H9 (cell line): ENCODE results near the gene GLB1L2. TPM values are rescaled to one million over a fixed set of nuclear protein-coding genes. Genes with fewer than 3 reads are reported as not detected.

Experiments
- DNase-seq: peaks from one replicate; pipeline ENCODE4 v3.0.0-alpha.2; 2017
- H2AFZ ChIP-seq: one replicate; pipeline ENCODE4 v1.6.1; 2013; ENCODE audit warnings: mild to moderate bottlenecking, low read length, control low read depth, moderate library complexity
- H2AK5ac ChIP-seq: 2 replicates; pipeline ENCODE4 v1.6.1; 2013; ENCODE audit warnings: low read length, control low read depth, mixed read lengths; ENCODE audit not compliant: insufficient read length
- H2BK120ac ChIP-seq: one replicate; pipeline ENCODE4 v1.6.1; 2013; ENCODE audit warnings: low read depth, mild to moderate bottlenecking, low read length, control low read depth, inconsistent platforms; ENCODE audit not compliant: poor library complexity, severe bottlenecking
- H2BK12ac ChIP-seq: 2 replicates; pipeline ENCODE4 v1.6.1; 2013; ENCODE audit warnings: low read length, control low read depth, mixed read lengths, low read depth; ENCODE audit not compliant: insufficient read length
- H2BK15ac ChIP-seq: 2 replicates; pipeline ENCODE4 v1.6.1; 2013; ENCODE audit warnings: low read depth, low read length, control low read depth
- H2BK20ac ChIP-seq: one replicate; pipeline ENCODE4 v1.6.1; 2013; ENCODE audit warnings: low read depth, mild to moderate bottlenecking, low read length, control low read depth, inconsistent platforms; ENCODE audit not compliant: poor library complexity, severe bottlenecking
- H2BK5ac ChIP-seq: 2 replicates; pipeline ENCODE4 v1.6.1; 2013; ENCODE audit warnings: low read length, control low read depth, mixed read lengths; ENCODE audit not compliant: insufficient read length
- H3K14ac ChIP-seq: 2 replicates; pipeline ENCODE4 v1.6.1; 2013; ENCODE audit warnings: low read length, control low read depth; ENCODE audit not compliant: insufficient read depth
- H3K18ac ChIP-seq: 2 replicates; pipeline ENCODE4 v1.6.1; 2013; ENCODE audit warnings: low read depth, mild to moderate bottlenecking, mixed read lengths, low read length, control low read depth; ENCODE audit not compliant: insufficient read length
- H3K23ac ChIP-seq: 2 replicates; pipeline ENCODE4 v1.6.1; 2013; ENCODE audit warnings: low read length, control low read depth, mixed read lengths, low read depth; ENCODE audit not compliant: insufficient read length
- H3K23me2 ChIP-seq: 2 replicates; pipeline ENCODE4 v1.6.1; 2013; ENCODE audit warnings: low read depth, mild to moderate bottlenecking, mixed read lengths, low read length, control low read depth; ENCODE audit not compliant: insufficient read length, poor library complexity, severe bottlenecking
- H3K27ac ChIP-seq: 2 replicates; pipeline ENCODE4 v1.5.1; 2013; ENCODE audit warnings: low read length, control low read depth, mixed read lengths, low read depth; ENCODE audit not compliant: insufficient read length
- H3K27me3 ChIP-seq: 2 replicates; pipeline ENCODE4 v1.6.1; 2013; ENCODE audit warnings: low read length, control low read depth, inconsistent platforms; ENCODE audit not compliant: insufficient read depth
- H3K4ac ChIP-seq: 2 replicates; pipeline ENCODE4 v1.6.1; 2013; ENCODE audit warnings: low read depth, mild to moderate bottlenecking, control low read depth, inconsistent platforms, low read length, moderate library complexity
- H3K4me1 ChIP-seq: 2 replicates; pipeline ENCODE4 v1.6.1; 2013; ENCODE audit warnings: low read length, control low read depth, inconsistent platforms; ENCODE audit not compliant: insufficient read depth
- H3K4me2 ChIP-seq: 2 replicates; pipeline ENCODE4 v1.6.1; 2013; ENCODE audit warnings: low read length, control low read depth, mixed read lengths; ENCODE audit not compliant: insufficient read length, insufficient read depth
- H3K56ac ChIP-seq: 2 replicates; pipeline ENCODE4 v1.6.1; 2013; ENCODE audit warnings: low read depth, mild to moderate bottlenecking, mixed read lengths, low read length, control low read depth; ENCODE audit not compliant: insufficient read length
- H3K79me1 ChIP-seq: 2 replicates; pipeline ENCODE4 v1.6.1; 2013; ENCODE audit warnings: low read depth, mild to moderate bottlenecking, moderate library complexity, low read length, control low read depth, inconsistent platforms; ENCODE audit not compliant: insufficient read depth, poor library complexity, severe bottlenecking
- H3K79me2 ChIP-seq: 2 replicates; pipeline ENCODE4 v1.6.1; 2013; ENCODE audit warnings: low read length, control low read depth, inconsistent platforms; ENCODE audit not compliant: insufficient read depth
- H3K9ac ChIP-seq: 2 replicates; pipeline ENCODE4 v1.6.1; 2013; ENCODE audit warnings: low read length, control low read depth, mixed read lengths; ENCODE audit not compliant: insufficient read length; ENCODE audit errors: extremely low read depth
- H3K9me3 ChIP-seq: one replicate; pipeline ENCODE4 v1.6.1; 2013; ENCODE audit warnings: low read depth, low read length, inconsistent platforms; ENCODE audit not compliant: control insufficient read depth
- H3T11ph ChIP-seq: one replicate; pipeline ENCODE4 v1.6.1; 2013; ENCODE audit warnings: mild to moderate bottlenecking, low read length, control low read depth, inconsistent platforms
- H4K20me1 ChIP-seq: one replicate; pipeline ENCODE4 v1.6.1; 2013; ENCODE audit not compliant: control insufficient read depth, insufficient read length, insufficient read depth
- H4K5ac ChIP-seq: 2 replicates; pipeline ENCODE4 v1.6.1; 2013; ENCODE audit warnings: low read depth, mild to moderate bottlenecking, mixed read lengths, low read length, control low read depth; ENCODE audit not compliant: insufficient read length
- H4K8ac ChIP-seq: replicated peaks from 2 replicates; pipeline ENCODE4 v1.6.1; 2013; ENCODE audit warnings: low read length, control low read depth, mixed read lengths, low read depth; ENCODE audit not compliant: insufficient read length
- H4K91ac ChIP-seq: 2 replicates; pipeline ENCODE4 v1.6.1; 2013; ENCODE audit warnings: low read depth, mild to moderate bottlenecking, moderate library complexity, mixed read lengths, low read length, control low read depth; ENCODE audit not compliant: insufficient read length
- H3K27ac Mint-ChIP-seq, 3 experiments: 2 replicates in 2 of 3; 3 replicates in 1 of 3; pipeline ENCODE4 v1.8.0; 2020 to 2021; ENCODE audit warnings: mixed read lengths in 3 of 3, mild to moderate bottlenecking in 1 of 3, moderate library complexity in 1 of 3
- H3K27me3 Mint-ChIP-seq: 2 replicates; pipeline ENCODE4 v1.8.0; 2021; ENCODE audit warnings: low read depth, mild to moderate bottlenecking, moderate library complexity, mixed read lengths
- H3K36me3 Mint-ChIP-seq, 3 experiments: 2 replicates in 2 of 3; 3 replicates in 1 of 3; pipeline ENCODE4 v1.8.0; 2020 to 2021; ENCODE audit warnings: low read depth in 3 of 3, mixed read lengths in 3 of 3; ENCODE audit not compliant: insufficient read depth in 1 of 3
- H3K4me1 Mint-ChIP-seq, 2 experiments: 2 replicates each; pipeline ENCODE4 v1.8.0; 2020; ENCODE audit warnings: mixed read lengths in 2 of 2
- H3K4me3 Mint-ChIP-seq, 2 experiments: 2 replicates in 1 of 2; 3 replicates in 1 of 2; pipeline ENCODE4 v1.8.0; 2020 to 2021; ENCODE audit warnings: mild to moderate bottlenecking in 2 of 2, mixed read lengths in 2 of 2, moderate library complexity in 1 of 2
- H3K9me3 Mint-ChIP-seq, 2 experiments: 2 replicates in 1 of 2; 3 replicates in 1 of 2; pipeline ENCODE4 v1.8.0; 2020; ENCODE audit warnings: mild to moderate bottlenecking in 2 of 2, mixed read lengths in 2 of 2, moderate library complexity in 1 of 2
- WGBS: extraction: QIAGEN DNeasy Blood & Tissue Kit; methylation state at CpG from one replicate; pipeline ENCODE4 v1.1.7; 2013; ENCODE audit warnings: missing lambda C conversion rate, low lambda C conversion rate, mixed read lengths; ENCODE audit not compliant: insufficient read length; ENCODE audit errors: extremely low coverage; 5-methylcytosine and 5-hydroxymethylcytosine counted together
- total RNA-seq: library from RNA; stranded (reverse); gene quantifications from 2 replicates; pipeline ENCODE4 v1.2.1, GENCODE V29; 2021
- TF ChIP-seq, protein P1 (sequence below): fragments of 200-600 bp; sonication (generic); conservative IDR thresholded peaks from 3 replicates; pipeline ENCODE4 v1.8.0; 2021; ENCODE audit warnings: antibody characterized with exemption, mild to moderate bottlenecking

GLB1L2 gene
- total RNA-seq, 1 experiment from 2014 or later, result 2.4 TPM

DNA sequence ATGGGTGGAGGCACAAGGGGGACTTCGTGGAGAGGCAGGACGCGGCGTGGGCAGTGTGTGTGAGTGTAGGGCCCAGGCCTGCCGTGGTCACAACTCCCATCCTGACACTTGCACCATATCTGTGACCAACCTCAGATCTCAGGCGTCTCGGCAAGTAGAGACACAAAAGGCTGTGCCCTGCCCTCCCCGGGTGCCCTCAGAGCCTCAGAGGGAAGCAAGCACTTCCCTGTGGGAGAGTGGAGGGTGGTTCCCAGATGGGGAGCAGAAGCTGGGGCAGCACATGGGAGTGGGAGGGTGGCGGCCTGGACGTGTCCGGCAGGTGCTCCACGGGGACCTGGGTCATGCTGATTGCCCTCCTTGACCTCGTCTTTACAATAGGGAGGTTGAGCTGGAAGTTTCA, 59.9 kb downstream of the GLB1L2 start:
- Mint-ChIP-seq H3K9me3 (no peaks in the 10 kb centered on the region; a peak in 1 of 5 replicates), H3K27ac (no peak overlapping the region; a peak in 1 of 7 replicates), H3K27me3 (no peaks in the 10 kb centered on the region), H3K36me3 (peaks cover 8 to 23% (median 11%) of the 10 kb centered on the region in 3 experiments; a peak in 5 of 7 replicates), H3K4me1 (peaks cover 7 to 10% of the 10 kb centered on the region in 2 experiments), H3K4me3 (no peak overlapping the region)
- Histone ChIP-seq H3K14ac (no peak overlapping the region), H3K79me2 (no peaks in the 10 kb centered on the region; the same call in 1 of the 2 replicates), H2BK20ac (no peak overlapping the region), H2BK15ac (no peak overlapping the region), H3K23ac (no peak overlapping the region), H3K23me2 (no peaks in the 10 kb centered on the region), H3K27me3 (no peaks in the 10 kb centered on the region), H4K91ac (no peak overlapping the region), H3K27ac (no peak overlapping the region), H3K9ac (no peak overlapping the region), H2AK5ac (no peak overlapping the region), H3K56ac (no peak overlapping the region), H3K4ac (no peak overlapping the region), H3K4me1 (no peaks in the 10 kb centered on the region), H2BK120ac (no peak overlapping the region), H3K18ac (no peak overlapping the region), H4K8ac (no peak overlapping the region), H3T11ph (no peak overlapping the region), H4K5ac (no peak overlapping the region), H2BK5ac (no peak overlapping the region), H3K79me1 (no peaks in the 10 kb centered on the region), H3K9me3 (no peaks in the 10 kb centered on the region), H3K4me2 (no peak overlapping the region), H2BK12ac (no peak overlapping the region), H2AFZ (no peak overlapping the region), H4K20me1 (no peaks in the 10 kb centered on the region)
- no CpG with 5 or more reads among the region's 13 CpGs for WGBS
- DNase-seq, result no peak
- TF ChIP-seq, protein P1, sequence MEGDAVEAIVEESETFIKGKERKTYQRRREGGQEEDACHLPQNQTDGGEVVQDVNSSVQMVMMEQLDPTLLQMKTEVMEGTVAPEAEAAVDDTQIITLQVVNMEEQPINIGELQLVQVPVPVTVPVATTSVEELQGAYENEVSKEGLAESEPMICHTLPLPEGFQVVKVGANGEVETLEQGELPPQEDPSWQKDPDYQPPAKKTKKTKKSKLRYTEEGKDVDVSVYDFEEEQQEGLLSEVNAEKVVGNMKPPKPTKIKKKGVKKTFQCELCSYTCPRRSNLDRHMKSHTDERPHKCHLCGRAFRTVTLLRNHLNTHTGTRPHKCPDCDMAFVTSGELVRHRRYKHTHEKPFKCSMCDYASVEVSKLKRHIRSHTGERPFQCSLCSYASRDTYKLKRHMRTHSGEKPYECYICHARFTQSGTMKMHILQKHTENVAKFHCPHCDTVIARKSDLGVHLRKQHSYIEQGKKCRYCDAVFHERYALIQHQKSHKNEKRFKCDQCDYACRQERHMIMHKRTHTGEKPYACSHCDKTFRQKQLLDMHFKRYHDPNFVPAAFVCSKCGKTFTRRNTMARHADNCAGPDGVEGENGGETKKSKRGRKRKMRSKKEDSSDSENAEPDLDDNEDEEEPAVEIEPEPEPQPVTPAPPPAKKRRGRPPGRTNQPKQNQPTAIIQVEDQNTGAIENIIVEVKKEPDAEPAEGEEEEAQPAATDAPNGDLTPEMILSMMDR, result no peak
